HG02943 (cell line): ENCODE data around the gene CLTRN.
A peak's percentile ranks its signal among the peaks of the same experiment; 100 is the strongest.
"Not testable (repeated sequence)": the region's sequence is repeated elsewhere in the genome, so short reads cannot be mapped to it uniquely, and the experiment has no call there.

Experiments
- ATAC-seq: cut with Tn5 transposase; IDR thresholded peaks from one replicate; pipeline ENCODE4 v1.9.1; 2021; ENCODE audit warnings: mild to moderate bottlenecking, low read depth, moderate library complexity; ENCODE audit not compliant: unreplicated experiment

Gene CLTRN

GRCh38 chrX:15664487-15665444, at the start of gene CLTRN:
Gene CLTRN, minus strand, starts transcription at chrX:15664805. Its CDS starts 30 bp downstream, at chrX:15664775.
- ATAC-seq, result no peak

GRCh38 chrX:15704273-15704672, 39.7 kb upstream of the CLTRN start:
- not testable (repeated sequence) for ATAC-seq

GRCh38 chrX:15703809-15704208, 39.2 kb upstream of the CLTRN start:
- ATAC-seq, result not testable (repeated sequence)

- no peak for ATAC-seq
These were observed 38.1 kb upstream of the CLTRN start for GRCh38 chrX:15702488-15703371.

- ATAC-seq, result no peak
These were observed 31.9 kb upstream of the CLTRN start for GRCh38 chrX:15696516-15696915.

- no peak for ATAC-seq
These were observed 30.4 kb upstream of the CLTRN start for GRCh38 chrX:15694941-15695451.

GRCh38 chrX:15686818-15687685, 22.4 kb upstream of the CLTRN start:
- no peak for ATAC-seq

GRCh38 chrX:15683193-15683592, 18.6 kb upstream of the CLTRN start:
- no peak for ATAC-seq

GRCh38 chrX:15681433-15681832, 16.8 kb upstream of the CLTRN start:
- ATAC-seq, result no peak

GRCh38 chrX:15680401-15680800, 15.8 kb upstream of the CLTRN start:
- ATAC-seq, result no peak

GRCh38 chrX:15679246-15679645, 14.6 kb upstream of the CLTRN start:
- no peak for ATAC-seq

GRCh38 chrX:15678339-15678738, 13.7 kb upstream of the CLTRN start:
- ATAC-seq, result no peak

- ATAC-seq, result no peak
These were observed 12.3 kb upstream of the CLTRN start for GRCh38 chrX:15676886-15677285.

- peak; percentile 72 for ATAC-seq
These were observed 10.9 kb upstream of the CLTRN start for GRCh38 chrX:15675490-15675921.

GRCh38 chrX:15674841-15675489, 10.4 kb upstream of the CLTRN start:
- ATAC-seq, result peak; percentile 83

- no peak for ATAC-seq
These were observed 9.9 kb upstream of the CLTRN start for GRCh38 chrX:15674514-15674840.

GRCh38 chrX:15673970-15674369, 9.4 kb upstream of the CLTRN start:
- no peak for ATAC-seq

- ATAC-seq, result no peak
These were observed 8.3 kb upstream of the CLTRN start for GRCh38 chrX:15672881-15673280.

- ATAC-seq, result no peak
These were observed 1.2 kb downstream of the CLTRN start for GRCh38 chrX:15663439-15663838.

GRCh38 chrX:15654804-15655203, 9.8 kb downstream of the CLTRN start:
- ATAC-seq, result not testable (repeated sequence)
